HUDEP-2 (cell line): ENCODE results near the gene SHISAL1.

Experiments
- DNase-seq, 76 experiments: peaks; one replicate each; lab custom pipeline; 2025; ENCODE audit not compliant: unreplicated experiment in 76 of 76; lab: John Stamatoyannopoulos, UW

SHISAL1 gene

DNA sequence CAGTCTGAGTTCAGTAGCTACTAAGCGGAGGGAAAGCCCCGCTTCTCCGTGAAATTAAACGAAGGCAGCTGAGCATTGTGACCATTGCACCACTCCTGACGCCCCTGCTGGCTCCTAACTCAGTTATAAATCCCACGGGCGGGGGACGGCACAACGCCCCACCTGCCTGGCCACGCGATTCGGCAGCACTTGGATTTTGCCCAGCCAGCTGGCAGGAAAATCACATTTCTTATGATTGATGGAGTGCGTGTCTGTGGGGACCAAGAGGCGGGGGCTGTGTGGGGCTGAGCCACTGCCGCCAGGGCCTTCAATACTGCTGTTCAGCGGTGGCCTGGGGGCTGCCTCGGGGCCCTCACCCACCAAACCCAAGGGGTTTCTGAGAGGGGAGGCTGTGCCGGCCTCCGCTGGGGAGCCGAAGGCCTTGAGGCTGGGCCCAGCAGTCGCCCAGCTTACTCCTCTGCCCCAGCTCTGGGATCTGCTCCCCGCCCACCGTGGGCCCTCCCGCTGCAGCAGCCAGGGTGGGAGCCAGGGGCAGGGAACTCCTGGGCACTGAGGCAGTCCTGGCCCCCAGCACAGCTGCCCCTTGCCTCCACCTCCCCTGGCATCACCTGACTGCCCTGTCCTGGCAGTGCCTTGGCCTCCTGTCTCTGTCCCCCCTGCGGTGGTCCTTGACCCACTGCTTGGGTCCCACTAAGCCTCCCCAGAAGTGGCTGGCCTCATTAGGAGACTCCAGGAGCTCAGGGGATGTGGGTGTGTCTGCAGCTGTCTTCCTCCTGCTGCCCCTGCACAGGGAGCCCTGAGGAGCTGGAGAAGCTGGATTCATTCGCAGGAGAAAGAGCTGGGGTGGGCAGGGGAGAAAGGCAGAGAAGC lies 30.7 kb downstream of the SHISAL1 start:
- no peak for DNase-seq

GRCh38 chr22:44280665-44281188 lies 32.0 kb downstream of the SHISAL1 start:
- DNase-seq, result no peak

DNA sequence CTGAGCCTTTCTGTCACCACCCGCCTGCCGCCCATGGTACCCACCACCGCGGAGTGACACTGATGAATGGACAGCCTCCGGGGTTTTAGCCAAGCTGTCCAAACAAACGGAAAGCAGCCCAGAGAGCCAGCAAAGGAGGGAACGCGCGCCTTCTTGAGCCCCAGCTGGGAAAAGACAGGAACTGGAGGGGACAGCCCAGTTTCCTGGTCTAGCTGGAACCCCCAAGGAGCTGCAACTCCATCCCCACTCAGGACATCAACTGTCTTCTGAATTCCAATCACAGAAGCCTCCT lies 33.7 kb downstream of the SHISAL1 start:
- DNase-seq, result no peak

GRCh38 chr22:44278243-44279068 lies 34.3 kb downstream of the SHISAL1 start:
- no peak for DNase-seq

DNA sequence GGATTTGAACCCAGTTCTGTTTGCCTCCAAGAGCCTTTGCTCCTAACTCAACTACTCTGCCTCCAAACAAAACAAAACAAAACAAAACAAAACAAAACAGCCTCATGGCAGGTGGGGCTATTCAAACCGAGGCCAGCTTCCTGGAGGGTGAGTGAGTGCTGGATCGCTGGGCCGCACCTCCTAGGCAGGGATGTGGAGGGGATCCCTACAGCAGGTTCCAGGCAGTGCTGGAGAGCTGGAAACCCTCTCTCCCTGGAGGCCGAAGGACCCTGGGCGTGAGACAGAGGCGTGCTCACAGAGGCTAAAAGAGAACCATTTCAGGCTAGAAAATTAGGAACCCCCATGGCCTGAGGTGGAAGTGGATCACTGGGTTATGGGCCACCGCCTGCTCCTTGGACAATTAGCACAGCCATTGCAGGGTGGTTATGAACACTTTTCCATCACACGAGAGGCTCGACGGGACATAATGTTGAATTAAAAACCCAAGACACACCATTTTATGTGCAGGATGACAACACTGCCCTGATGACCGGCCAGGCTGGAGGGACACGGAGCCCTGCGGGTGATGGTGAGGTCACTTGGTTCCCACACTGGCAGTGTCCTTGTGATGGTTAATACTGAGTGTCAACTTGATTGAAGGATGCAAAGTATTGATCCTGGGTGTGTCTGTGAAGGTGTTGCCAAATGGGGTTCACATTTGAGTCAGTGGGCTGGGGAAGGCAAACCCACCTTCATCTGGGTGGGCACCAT lies 35.2 kb downstream of the SHISAL1 start:
- DNase-seq, result no peak

GRCh38 chr22:44276706-44277356 lies 35.9 kb downstream of the SHISAL1 start:
- no peak for DNase-seq

- DNase-seq, result no peak
Observed at GRCh38 chr22:44276041-44276440, 36.7 kb downstream of the SHISAL1 start.

DNA sequence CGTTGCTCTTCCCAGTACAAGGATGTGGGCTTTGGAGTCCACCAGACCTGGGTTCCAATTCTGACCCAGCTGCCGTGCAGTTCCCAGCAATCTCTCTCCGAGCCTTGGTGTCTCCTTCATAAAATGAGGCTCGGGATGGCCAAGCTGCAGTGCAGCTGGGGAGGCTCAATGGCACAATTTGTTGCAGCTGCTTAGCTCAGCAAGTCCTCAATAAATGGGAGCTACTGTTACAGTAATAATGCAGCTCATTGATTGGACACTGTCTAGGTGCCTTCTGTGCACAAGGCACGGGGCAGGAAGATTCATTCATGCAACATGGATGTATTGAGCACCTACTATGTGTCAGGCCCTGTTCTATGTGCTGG lies 37.1 kb downstream of the SHISAL1 start:
- DNase-seq, result no peak

DNA sequence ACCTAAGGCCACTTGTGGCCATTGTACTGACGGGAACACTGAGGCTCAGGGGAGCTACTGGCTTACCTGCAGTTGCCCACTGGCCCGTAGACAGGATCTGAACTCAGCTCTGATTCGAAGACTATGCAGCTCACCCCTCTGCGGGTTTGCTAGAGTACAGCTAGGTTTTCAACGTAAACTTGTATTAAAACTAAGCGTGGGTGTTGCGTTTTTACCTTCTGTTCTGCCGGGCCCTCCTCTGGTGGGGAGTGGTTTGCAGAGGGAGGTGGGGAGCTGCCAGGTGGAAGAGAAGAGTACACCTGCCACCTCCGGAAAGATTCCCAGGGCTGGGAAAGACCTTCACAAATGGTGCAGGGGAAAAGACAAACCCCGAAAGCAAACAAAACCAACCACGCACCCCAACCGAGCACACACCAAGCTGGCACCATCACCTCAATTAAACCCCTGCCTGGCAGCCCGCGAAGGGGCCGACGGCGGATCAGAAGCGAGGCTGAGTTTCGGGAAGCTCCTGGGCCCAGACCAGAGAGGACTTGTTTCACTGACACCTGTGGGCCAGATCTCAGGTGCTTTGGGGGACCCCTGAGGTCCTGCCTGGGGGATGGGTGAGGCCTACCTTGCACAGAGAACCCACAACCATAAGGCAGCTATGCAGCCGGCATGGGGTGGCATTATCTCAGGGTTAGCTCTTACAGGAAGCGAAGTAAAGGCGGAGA lies 37.7 kb downstream of the SHISAL1 start:
- no peak for DNase-seq

- no peak for DNase-seq
Observed at GRCh38 chr22:44273175-44273574, 39.6 kb downstream of the SHISAL1 start.

DNA sequence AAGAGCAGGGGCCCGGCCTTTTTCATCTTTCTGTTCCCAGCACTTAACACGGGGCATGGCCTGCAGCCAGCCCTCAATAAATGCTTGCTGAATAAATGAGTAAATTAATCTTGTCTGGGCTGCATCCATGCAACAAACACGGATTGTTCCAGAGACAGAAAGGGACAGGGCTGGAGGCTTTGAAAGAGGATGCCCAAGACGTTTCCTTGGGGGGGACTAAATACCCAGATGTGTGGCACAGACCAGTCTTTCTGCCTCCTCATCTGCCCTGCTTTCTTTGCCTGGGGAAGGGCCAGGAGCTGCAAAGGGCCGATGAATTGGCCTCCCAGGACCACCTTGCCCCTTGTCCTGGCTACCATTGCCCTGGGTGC lies 40.4 kb downstream of the SHISAL1 start:
- no peak for DNase-seq

GRCh38 chr22:44271732-44272400 lies 40.9 kb downstream of the SHISAL1 start:
- no peak for DNase-seq

DNA sequence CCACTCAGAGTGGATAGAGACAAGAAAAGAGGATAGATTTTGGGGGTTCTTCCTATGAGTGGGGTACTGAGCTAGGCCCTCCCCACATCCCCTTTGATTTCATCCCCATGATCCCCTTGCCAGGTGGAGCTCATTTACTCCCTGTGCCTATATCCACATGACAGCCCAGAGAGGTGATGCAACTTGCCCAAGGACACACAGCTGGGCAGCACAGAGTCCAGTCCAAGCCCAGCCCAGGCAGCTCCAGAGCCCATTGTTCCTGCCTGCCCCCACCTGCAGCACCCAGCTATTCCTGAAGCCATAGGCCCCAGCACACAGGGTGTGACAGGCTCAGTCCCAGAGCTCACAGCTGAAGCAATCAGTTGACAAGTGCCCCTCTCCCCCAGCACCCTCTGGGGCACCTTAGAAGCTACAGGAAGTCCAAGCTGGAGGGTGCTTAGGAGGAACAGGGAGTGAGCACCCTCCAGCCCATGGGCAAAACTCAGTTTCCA lies 41.7 kb downstream of the SHISAL1 start:
- no peak for DNase-seq

DNA sequence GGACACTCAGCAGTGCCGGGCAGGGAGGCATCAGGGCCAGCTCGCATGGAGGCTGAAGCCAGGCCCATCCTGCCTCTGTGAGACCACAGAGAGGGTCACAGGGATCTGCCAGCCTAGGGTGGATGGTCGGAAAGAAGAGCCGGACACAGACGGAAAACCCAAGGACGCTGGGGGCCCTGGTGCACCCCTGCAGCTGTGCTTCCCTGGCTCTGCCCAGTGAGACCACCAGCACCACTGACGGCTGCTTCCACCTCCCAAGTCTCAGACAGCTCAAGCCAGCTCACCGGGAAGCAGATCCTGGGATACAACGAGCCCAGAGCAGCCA lies 42.2 kb downstream of the SHISAL1 start:
- no peak for DNase-seq

- DNase-seq, result no peak
Observed at GRCh38 chr22:44269757-44270555, 42.8 kb downstream of the SHISAL1 start.

DNA sequence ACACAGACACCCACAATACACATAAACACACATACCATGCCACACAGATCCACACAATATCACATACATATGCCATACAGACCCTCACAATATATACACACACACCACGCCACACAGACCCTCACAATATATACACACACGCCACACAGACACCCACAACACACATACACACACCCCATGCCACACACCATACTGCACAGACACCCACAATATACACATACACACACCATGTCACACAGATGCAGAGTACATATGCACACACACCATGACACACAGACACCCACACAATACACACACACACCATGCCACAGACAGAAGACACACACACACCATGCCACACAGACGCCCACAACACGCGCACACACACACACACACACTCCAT lies 43.6 kb downstream of the SHISAL1 start:
- no peak for DNase-seq

DNA sequence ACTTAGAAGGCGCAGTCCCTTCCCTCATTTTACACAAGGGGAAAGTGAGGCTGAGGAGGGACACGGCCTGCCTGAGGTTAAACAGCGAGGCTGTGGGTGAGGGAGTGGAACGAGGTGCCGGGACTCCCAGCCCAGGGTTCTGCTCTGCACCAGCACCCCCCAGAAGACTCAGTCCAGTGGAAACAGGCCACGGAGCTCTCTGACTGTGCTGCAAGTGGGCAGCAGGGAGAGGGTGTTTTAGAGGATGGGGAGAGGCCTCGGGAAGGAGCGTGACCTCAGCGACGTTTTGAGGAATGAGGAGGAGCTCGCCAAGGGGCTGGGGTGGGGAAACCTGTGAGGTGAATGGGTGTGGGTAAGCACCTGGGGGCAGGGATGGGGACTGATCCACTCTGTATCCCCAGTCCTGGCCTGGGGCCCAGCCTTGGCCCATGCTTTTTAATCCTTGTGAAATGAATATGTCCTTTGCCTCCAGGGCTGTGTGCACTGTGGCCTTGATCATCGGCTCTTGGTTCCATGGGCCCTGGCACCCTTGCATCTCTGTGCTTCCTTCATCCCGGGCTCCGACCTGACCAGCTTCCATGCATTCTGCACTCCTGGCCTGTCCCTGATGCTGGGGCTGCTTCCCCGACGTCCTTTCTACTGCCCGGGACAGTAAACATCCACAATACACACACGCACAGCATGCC lies 44.2 kb downstream of the SHISAL1 start:
- no peak for DNase-seq

DNA sequence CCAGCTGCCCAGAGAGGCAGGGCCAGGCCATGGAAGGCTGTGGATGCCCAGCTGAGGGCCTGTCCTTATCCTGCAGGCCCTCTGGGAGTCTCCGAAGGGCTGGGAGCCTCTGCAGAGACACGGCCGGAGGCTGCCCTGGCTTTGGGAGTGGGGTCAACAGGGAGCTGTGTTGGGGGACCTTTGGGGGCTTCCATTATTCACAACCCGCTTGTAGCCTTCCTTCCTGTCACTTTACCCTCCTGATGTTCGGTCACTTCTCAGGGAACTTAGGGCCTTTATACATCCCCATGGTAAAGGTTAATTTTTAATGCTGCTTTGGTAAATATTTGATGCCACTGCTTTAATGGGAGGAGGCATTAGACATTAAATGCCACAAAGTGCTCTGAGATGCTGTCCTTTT lies 44.9 kb downstream of the SHISAL1 start:
- no peak for DNase-seq
